IPS-18c (cell line): Measurements from ENCODE around the gene DPYD.

Experiments
- H3K4me3 ChIP-seq: 2 replicates; pipeline ENCODE4 v1.7.0; 2013; ENCODE audit warnings: low read depth, mild to moderate bottlenecking, low read length, moderate library complexity; ENCODE audit not compliant: insufficient read depth
- H3K9me3 ChIP-seq: one replicate; pipeline ENCODE4 v1.6.1; 2013; ENCODE audit warnings: mild to moderate bottlenecking, low read length, moderate library complexity; ENCODE audit not compliant: control insufficient read depth, insufficient read depth

DPYD gene

DNA sequence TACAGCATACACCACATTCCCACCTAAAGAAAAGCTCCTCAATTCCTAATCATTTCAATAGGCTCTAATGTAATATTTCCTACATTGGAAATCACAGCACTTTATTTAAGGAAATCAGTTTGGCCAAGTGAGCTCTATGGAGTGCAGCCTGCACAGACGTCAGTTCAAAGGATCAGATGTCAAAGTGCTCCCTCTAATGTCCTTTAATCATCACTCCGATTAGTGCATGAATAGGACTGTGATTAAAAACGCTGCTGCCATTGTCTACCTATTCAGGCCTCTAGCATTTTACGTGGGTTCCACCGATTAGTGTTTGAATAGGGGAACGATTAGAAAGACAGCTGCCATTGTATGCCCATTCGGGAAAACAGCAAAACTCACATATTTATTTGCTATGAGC, 50.2 kb downstream of the DPYD start:
- no peak overlapping the region for H3K4me3 ChIP-seq
- H3K9me3 ChIP-seq = no peaks in the 10 kb centered on the region

GRCh38 chr1:97869441-97869840, 51.4 kb downstream of the DPYD start:
- Histone ChIP-seq H3K9me3 (no peaks in the 10 kb centered on the region), H3K4me3 (no peak overlapping the region)

DNA sequence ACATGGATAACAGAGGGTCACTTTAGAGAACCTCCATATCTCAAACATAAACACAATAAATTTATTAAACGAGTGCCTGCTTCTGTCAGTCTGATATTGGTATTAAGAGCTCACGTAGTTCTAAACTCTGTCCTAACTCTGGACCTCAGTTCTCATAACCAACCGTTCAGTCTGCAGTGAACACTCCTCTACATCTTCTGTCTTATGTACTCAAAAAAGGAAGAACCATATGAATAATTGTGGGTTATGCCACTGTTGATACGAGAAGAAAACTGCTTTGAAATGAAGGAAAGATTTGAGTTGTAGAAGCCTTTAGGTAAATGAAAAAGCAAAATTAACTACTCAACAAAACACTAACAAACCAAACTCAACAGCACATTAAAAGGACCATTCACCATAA, 53.7 kb downstream of the DPYD start:
- H3K4me3 ChIP-seq = no peak overlapping the region
- H3K9me3 ChIP-seq = no peaks in the 10 kb centered on the region

- Histone ChIP-seq H3K4me3 (no peak overlapping the region), H3K9me3 (no peaks in the 10 kb centered on the region)
These were observed 56.2 kb downstream of the DPYD start for GRCh38 chr1:97864615-97865014.

GRCh38 chr1:97853221-97853620, 67.6 kb downstream of the DPYD start:
- no peaks in the 10 kb centered on the region for H3K9me3 ChIP-seq
- H3K4me3 ChIP-seq = no peak overlapping the region

GRCh38 chr1:97849345-97850340, 71.2 kb downstream of the DPYD start:
- H3K4me3 ChIP-seq = no peak overlapping the region
- no peaks in the 10 kb centered on the region for H3K9me3 ChIP-seq

- H3K4me3 ChIP-seq = no peak overlapping the region
These were observed 75.0 kb downstream of the DPYD start for GRCh38 chr1:97845805-97846204.

GRCh38 chr1:97844552-97845089, 76.2 kb downstream of the DPYD start:
- H3K4me3 ChIP-seq = no peak overlapping the region
- H3K9me3 ChIP-seq = peaks cover 3% of the 10 kb centered on the region

More at GRCh38 chr1:97845805-97846204, 75.0 kb downstream of the DPYD start:
- H3K9me3 ChIP-seq = peaks cover 3% of the 10 kb centered on the region

- H3K4me3 ChIP-seq = no peak overlapping the region
- H3K9me3 ChIP-seq = peaks cover 3% of the 10 kb centered on the region
These were observed 79.5 kb downstream of the DPYD start for GRCh38 chr1:97841338-97841737.

DNA sequence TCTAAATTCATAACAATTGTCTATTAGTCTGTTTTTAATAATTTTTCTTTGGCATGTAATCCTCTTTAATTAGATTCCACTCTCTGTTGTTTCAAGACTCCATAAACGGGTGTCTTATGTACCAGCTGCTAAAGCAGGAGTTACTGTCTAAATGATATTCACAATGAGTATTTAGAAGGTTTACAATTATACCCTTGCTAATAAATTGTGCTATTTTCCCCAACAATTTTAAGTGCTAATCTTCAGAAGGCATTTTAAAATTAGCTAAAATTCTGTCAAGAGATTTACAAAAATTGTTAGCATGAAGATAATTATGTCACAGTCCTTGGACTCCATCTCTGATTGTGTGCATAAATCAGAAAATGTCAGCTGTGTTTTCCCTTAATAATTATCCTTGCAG, 83.7 kb downstream of the DPYD start:
- Histone ChIP-seq H3K9me3 (no peaks in the 10 kb centered on the region), H3K4me3 (no peak overlapping the region)

- Histone ChIP-seq H3K4me3 (no peak overlapping the region), H3K9me3 (no peaks in the 10 kb centered on the region)
These were observed 85.9 kb downstream of the DPYD start for GRCh38 chr1:97834899-97835298.

GRCh38 chr1:97833881-97834280, 87.0 kb downstream of the DPYD start:
- H3K9me3 ChIP-seq = no peaks in the 10 kb centered on the region
- H3K4me3 ChIP-seq = no peak overlapping the region

DNA sequence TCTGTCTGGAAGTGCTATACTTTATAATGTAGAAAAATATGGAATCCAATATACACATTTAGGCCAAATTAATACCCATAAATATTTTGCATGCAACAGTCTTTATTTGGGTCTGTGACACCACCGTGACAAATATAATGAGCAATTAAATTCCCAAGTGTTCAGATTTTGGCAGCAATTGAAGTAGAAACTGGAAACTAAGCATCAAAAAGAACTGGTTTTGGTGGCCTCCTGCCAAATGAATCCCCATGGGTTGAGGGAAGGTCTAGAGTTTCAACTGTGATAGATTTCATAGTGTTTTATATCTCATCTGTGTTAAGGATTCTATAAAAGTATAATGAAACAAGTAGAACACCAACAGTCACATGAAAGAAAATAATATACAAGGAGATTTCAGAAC, 88.4 kb downstream of the DPYD start:
- no peaks in the 10 kb centered on the region for H3K9me3 ChIP-seq
- no peak overlapping the region for H3K4me3 ChIP-seq

DNA sequence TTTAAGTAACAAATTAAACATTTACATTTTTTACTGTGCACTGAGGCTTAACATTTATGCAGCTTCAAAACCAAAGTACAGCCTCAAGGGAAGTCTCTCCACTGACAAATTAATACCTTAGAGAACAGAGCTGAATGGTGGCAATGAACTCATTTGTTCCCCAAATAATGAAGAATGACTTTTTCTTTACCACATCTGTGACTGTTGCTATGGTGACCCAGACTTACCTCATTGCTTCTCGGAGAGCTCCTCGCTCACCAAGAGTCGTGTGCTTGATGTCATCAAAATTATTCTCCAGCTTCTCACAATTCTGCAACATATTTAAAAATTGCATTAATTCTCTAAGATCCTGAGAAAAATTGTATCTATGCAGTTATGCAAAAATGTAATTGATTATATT, 92.9 kb downstream of the DPYD start:
- Histone ChIP-seq H3K4me3 (no peak overlapping the region), H3K9me3 (no peaks in the 10 kb centered on the region)

DNA sequence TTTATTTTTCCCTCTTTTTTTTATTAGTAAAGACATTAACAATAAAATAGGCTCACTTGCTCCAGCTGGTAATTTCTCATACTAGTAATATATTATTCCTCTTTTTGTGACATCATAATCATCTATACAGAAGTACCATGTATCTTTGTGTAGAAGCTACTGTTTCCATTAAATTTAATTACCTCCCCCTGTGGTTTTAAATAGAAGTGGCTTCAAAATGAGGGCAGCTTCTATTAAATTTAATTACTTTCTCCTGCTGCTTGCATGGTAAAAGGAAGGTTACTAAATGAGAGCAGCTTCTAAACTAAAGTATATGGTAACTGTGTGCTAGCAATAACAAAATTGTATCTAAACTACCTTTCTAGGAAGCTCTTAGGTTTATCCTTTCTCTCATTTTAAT, 94.0 kb downstream of the DPYD start:
- no peak overlapping the region for H3K4me3 ChIP-seq
- no peaks in the 10 kb centered on the region for H3K9me3 ChIP-seq

GRCh38 chr1:97824624-97825023, 96.2 kb downstream of the DPYD start:
- no peaks in the 10 kb centered on the region for H3K9me3 ChIP-seq
- H3K4me3 ChIP-seq = no peak overlapping the region

GRCh38 chr1:97824200-97824599, 96.6 kb downstream of the DPYD start:
- Histone ChIP-seq H3K9me3 (no peaks in the 10 kb centered on the region), H3K4me3 (no peak overlapping the region)

DNA sequence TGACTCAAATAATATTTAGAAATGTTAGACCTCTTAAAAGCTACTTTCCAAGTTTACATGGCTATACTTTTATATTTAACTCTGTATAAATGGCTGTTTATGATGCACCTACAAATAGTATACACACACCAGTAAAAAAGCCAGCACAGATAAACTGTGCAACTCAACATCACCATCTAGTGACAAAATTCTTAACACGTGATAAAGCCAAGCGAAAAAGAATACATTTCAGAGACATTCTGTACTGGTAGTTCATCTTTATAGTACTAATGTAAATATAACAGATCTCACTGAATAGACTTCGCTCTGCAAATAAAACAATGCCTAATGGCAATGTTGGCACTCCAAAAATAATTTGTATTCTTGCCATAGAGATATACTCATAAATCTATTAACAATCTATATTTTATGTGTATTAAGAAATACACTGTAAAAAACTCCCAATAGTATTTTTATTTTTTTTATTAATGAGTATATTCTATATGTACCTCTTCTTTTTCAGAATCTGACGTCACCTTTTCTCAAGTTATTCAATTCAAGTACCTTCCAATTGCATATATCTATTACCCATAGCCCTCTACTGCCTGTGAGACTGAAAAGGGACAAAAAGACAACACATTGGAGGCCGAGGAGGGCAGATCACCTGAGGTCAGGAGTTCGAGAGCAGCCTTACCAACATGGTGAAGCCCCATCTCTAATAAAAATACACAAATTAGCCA, 100.2 kb downstream of the DPYD start:
- no peak overlapping the region for H3K4me3 ChIP-seq
- H3K9me3 ChIP-seq = no peaks in the 10 kb centered on the region
